GM18861 (cell line): ENCODE measurements around the gene PPFIA4.

Experiments
- ATAC-seq: cut with Tn5 transposase; IDR thresholded peaks from one replicate; pipeline ENCODE4 v1.9.1; 2021; ENCODE audit not compliant: unreplicated experiment

PPFIA4 gene

DNA sequence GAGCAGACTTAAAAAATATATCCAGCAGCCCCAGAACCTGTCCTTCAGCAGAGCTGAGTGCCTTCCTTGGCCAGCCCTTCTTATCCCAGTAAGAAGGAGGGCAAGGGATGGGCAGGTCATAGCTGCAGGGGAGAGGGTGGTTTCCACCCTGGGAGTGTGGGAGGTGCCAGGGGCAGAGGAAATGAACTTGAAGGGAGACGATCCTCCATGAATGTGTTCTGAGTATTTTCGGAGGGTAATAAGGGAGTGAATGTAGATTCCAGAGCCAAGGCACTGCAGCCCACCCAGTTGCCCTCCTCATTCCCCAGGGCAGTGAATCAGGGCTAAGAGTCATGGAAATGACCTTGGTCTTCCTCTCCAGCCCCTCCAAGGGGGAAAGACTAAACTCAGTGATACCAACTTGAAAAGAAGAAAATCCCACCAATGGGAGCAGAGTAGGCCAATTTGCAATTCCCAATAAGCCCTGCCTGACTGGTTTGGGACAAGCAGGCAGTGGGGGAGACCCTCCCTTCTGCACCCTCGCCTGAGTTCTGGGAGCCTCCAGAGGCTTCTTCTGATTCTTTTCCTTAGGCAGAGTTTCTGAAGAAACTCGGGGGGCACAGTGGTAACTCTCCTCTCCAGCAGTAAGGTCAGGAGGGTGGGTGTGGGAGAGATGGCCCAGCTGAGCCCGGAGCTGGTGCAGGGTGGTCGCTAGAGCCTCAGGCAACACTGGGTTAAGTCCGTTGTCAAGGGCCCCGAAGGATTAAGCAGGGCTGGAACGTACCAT, 55.4 kb downstream of the PPFIA4 start:
- no peak for ATAC-seq

DNA sequence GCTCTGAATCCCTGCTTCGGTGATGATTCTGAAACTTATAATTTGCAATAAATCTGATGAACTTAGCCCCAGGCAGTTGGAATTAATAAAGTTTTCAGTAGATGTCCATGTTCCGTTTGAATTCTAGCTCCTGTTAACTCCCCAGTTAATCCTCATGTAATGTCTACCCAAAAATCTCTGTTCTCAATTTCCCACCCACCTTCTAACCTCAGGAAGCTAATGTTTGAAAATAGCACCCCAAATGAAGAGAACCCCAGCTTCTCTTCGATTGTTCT, 55.9 kb downstream of the PPFIA4 start:
- no peak for ATAC-seq

DNA sequence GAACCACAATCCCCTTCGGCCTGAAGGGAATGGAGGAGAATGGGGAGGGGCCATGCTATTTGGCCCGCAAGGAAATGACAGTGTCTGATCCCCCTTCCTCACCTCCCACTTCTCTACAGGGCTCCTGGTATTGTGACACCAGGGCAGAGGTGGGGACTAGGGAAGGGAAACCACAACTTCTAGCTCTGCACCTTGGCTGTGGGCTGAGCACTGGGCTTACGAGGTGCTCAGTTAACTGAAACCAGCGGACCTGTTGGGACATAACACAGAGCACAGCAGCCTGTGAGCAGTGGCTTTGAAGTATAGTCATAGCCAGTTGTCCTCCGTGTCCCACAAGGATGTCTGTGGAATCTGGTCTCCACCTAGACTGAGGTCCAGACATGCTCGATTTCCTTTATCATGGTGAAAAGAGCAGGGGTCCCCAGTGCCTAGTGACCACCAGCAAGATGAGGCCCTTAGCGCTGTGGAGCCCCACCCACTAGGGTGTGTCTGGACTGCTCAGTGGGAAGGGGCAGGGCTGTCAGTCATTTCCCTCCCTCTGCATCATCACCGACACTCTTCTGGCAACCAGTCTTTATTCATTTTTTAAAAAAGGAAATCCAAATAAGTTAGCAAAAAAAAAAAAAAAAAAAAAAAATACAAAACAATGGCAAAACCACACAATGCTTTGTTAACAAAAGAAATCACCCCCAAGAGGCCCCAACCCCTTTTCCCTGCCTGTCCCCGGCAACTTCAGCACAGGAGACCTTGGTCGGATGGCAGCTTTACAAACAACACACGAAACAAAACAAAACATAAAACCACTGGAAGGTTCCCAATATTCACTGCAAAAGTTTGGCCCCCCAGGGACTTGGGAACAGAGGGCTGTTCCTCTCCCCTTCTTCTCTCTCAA, 56.5 kb downstream of the PPFIA4 start:
- ATAC-seq: no peak

DNA sequence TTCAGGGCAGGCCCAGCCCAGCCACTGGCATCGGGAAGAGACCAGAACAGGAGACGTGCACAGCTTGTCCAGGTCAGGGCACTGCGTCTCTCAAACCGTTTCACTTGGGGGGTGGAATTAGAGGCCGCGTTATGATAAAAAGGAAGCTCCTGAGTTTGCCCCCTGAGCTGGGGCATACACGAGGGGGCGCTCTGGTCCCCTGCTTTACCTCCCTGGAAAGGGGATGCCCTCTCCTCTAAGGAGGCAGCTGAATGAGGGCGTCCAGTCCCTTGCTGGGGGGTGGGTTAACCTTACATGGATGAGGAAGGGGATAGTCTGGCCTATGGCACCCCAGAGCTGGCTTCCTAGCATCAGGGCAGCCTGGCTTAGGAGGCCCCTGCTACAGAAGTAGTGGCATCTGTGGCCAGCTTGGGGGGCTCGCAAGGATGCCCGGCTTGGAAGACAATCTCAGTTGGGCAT, 57.2 kb downstream of the PPFIA4 start:
- no peak for ATAC-seq

DNA sequence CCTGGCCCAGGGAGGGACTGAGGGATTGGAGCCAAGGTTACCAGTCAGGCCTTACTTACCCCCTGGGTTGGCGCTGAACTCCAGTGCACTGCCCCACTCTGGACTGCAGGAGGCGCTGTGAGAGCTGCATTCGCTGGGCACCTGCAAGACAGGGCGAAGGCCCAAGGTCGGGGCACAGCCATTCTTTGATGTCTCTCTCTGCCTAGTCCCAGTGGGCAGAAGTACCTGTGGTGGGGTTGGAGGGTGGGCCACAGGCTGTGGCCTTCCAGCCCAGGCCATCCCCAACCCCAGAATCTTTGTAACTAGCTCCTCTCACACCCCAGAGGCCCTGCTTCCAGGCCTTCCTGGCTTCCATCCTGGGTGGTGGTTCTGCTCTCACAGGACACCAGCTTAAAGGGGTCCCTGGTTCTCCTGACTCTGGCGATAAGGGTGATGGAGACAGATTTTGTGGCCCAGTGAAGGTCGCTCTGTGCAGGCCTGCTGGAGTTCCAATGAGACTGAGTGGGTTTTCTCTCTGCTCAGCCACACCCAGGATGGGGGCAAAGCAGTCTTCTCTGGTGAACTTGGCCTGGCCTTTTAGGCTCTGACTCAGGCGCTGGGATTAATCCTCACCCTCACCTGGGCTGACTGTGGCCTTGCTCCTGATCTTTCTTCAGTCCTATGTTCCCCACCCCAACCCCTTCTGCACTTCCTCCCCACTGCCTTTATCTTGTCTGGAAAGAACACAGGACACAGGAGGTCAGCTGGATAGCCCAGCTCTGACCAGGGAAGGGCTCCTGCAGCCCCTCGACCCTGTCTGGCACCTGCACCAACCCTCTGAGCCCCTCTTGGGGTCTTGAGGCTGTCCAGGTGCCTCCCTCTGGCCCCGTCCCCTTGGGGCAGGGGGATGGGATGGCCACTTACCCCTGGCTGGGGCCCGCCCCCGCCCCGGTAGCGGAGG, 58.6 kb downstream of the PPFIA4 start:
- ATAC-seq: no peak

DNA sequence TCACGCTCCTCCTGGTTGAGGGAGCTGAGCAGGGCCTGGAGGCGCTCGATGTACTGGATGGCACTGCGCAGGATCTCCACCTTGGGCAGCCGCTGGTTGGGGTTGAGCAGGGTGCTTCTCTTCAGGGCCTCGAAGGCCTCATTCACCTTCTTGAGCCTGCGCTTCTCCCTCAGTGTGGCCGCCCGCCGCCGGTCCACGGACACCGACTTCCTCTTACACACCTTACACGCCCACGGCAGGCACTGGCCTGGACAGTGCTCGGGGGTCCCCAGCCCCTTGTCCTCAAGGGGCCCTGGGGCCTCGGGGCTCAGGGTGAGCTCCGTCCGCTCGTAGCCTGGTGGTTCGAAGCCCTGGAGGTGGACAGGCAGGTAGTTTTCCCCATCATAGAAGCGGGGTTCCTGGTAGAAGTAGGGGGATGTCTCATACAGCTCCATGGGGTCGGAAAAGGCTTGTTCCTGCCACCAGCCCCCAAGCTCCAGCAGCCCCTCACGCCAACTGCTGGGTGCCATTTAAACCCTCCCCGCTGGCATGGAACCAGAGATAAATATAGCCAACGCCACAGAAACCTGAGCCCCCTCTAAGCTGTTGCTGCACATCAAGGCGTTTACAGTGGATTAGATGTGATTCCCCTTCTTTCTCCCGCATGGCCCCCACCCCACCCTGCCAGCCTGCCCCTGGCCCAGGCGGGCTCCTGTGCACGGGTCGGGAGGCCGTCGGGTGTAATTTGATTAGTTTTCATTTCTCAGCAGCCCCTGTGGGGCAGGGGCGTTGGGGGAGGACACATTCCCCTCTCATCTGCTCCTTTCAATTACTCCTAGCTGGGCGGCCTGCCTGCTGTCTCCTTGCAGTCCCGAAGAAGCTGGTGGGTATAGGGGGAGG, 59.5 kb downstream of the PPFIA4 start, which contains the start of gene MYOG:
Gene MYOG (minus strand): TSS at position 485 of the 879 bp plus-strand sequence. CDS start 51 bp downstream, at position 434.
- no peak for ATAC-seq

DNA sequence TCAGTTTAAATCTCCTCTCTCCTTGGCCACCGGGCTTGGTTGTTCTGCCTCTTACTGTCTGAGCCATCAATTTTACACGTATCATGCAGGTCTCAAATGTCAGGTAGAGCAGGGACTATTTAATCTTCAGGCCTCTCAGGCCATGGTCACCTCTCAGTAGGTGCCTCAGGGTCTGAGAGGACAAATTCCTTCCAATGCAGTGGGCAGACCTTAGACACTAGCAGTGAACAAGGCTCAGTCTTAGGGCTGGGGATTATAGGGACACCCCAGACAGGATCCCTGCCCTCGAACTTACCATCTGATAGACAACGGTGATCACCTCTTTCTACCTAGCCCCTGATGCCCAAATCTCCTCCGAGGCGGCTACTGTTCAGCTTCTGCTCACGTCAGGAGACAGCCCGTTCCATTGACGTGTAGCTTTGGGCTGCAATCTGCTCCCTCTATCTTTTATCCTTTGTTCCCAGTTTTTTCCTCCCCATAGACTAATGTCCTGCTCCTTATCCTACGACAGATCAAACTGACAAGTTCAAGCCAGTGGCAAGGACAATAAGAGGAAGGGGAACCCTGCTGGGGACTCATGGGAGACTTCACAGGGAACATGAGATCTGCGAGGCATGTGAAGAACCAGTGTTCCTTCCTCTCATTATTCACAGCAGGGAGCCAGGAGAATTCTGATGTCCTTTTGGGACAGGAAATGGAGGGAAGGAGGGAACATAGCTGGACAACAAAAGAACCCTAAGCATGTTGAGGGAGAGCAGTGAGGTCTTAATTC, 60.9 kb downstream of the PPFIA4 start:
- no peak for ATAC-seq

DNA sequence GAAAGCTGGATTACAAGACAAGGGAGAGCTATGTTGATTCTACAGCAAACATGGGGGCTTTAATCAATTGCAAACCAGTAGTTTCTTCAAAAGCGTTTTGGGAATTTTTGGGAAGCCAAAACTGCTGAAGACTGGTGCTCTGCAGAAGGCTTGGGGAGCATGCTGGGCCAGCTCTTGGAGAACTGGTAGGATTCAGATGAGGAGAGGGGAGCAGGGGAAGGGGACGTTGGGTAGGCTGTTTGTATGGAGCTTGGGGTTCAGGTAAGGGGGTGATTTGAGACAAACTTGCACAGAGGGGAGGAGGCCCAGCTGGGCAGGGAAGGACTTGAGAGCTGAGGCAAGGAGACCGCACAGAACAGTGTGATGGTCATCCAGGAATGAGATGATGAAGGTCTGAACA, 62.1 kb downstream of the PPFIA4 start:
- ATAC-seq: no peak

DNA sequence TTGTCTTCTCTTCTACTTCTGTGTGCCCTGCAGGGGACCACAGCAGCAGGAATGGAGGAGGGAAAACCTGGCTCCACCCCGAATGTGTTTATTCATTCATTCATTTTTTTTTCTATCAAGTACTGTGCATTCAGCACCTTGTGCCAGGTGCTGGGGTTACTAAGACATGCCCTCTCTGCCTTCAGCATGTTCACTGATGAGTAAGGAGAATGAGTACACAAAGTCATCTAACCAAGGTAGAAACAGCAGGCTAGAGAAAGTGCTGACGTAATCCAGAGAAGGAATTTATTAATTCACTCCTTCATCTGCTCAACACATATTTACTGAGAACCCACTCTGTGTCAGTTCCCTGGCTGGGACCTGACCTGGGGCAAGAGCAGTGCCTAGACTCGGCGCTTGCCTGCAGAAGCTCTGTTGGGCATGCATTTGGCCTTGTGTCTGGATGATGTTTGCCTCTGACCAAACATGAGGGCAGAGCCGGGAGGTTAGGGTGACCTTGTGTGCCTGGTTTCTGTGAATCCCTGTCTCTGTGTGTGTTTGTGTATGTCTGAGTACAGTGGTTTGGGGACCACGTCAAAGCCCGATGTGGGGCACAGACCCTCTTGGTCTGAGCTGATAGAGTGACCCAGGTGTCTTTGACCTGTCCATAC, 62.8 kb downstream of the PPFIA4 start:
- ATAC-seq: no peak

DNA sequence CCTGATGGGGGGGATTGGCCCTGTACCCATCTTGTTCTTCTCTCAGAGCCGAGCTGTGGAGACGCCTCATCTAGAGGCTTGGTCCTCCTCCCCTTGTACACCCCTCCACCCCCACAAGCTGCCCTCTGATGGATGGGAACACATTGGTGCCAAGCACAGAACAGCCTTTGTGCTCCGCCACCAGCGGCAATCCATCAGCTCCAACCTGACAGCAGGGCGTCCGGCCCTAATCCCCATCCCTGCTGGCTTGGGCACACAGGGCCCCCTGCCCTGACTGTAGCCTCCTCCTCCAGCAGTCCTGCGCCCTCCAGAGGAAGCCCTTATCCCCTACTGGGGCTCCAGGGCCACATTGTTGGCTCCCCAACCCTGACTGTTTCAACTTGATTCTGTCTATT, 63.4 kb downstream of the PPFIA4 start:
- no peak for ATAC-seq

DNA sequence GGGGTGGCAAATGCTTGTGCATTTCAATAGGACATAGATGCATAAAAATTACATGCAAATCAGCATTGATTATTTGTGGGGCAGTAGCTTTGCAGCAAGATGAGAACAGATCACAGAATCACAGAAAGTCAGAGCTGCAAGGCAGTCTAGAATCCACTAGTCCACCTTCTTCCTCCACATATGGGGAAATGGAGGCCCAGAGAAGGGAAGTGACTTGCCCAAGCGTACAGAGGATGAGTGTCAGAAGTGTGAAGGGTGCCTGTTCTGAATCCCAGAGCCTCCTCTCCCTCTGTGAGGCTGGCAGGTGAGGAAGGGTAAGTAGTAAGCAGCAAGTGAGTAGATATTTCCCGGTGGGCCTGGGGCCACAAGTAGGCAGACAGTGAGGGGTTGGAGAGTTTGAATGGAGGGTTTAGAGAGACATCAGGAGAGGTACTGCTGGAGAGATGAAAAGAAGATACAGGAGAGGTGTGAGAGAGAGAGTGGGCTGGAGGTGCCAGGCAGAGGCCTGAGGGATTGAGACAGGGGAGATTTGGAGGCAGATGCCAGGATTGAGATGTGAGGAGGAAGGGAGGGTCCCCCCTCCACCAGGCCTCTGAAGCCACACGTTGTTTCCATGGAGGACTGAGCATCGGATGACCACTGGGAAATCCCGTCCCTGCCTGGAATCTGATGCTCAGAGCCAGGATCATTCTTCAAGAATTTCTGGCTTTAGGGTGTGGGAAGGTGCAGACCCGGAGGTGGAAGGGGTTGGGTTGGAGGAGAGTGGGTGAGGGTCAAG, 64.3 kb downstream of the PPFIA4 start:
- ATAC-seq: no peak

DNA sequence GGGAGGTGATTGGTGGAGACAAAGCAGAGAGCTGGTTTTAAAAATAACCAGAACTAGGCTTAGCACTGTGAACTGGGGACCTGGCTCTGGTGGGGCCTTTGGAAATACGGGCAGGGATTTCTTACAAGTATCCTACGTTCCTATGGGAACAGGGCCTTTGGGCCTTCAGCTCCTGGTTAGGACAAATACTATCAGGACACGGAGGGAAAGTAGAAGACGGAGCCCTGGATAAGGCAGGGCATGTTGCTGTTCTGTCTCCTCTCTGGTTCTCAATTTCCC, 64.8 kb downstream of the PPFIA4 start:
- no peak for ATAC-seq

DNA sequence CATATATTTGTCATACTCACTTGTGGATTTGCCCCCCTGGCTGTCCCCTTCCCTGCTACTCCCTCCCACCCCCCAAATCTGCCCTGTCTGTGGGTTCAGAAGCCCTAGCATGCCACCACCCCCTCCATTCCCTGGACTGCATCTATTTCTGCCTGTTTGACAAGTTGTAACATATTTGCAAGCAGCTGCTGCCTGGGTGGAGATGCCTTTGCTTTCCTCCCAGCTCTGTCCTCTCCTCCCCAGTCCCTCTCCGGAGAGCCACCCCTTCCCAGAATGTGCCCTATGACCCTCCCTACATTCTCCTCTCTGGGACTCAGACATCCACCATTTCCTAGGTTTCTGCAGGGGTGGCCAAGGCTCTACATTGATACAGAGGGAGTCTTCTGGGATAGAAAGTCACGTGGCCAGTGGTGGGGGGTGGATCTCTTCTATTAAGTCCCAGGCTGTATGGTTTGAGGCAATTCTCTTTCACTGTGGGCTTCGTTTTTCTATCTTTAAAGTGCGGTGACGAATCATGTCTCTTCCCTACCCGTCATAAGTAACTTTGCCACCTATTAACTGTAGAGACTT, 65.6 kb downstream of the PPFIA4 start:
- ATAC-seq: no peak

DNA sequence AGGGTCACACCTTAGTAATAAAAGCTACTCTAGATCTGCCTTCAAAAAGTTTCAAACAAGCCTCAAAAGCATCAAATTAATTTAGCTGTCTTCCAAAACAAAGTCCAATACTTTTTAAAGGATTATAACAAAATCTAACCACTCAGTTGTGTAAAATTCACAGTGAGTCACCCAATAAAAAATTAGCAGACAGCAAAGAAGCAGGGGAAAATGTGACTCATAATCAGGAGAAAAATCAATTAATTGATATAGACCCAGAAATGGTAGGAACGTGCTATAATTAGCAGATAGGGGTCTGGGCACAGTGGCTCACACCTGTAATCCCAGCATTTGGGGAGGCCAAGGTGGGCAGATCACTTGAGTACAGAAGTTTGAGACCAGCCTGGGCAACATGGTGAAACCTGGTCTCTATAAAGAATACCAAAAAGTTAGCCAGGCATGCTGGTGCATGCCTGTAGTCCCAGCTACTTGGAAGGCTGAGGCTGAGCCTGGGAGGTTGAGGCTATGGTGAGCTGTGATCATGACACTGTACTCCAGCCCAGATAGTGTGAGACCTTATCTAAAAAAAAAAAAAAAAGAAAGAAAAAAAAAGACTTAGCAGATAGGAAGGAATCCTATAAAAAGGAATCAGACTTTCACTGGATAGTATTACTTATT, 67.6 kb downstream of the PPFIA4 start:
- no peak for ATAC-seq

DNA sequence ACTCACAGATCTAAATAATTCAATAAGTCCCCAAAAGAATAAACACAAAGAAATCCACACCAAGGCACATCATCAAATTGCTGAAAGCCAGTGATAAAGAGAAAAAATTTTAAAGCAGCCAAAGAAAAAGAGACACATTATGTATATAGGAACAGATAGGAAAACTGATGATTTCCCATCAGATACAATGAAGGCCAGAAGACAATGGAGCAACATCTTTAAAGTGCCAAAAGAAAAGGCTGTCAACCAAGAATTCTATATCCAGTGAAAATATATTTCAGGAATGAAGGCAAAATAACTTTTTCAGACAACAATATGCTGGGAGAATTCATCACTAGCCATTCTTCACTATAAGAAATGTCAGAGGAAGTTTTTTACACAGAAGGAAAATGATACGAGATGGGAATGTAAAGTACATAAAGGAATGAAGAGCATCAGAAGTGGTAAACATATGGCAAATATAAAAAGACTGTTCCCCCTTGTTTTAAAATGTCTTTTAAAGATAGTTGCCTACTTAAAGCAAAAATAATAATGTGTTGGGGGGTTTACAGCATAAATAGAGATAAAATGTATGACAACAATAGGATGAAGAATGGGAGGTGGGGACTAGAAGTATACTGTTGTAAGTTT, 68.9 kb downstream of the PPFIA4 start:
- ATAC-seq: no peak

DNA sequence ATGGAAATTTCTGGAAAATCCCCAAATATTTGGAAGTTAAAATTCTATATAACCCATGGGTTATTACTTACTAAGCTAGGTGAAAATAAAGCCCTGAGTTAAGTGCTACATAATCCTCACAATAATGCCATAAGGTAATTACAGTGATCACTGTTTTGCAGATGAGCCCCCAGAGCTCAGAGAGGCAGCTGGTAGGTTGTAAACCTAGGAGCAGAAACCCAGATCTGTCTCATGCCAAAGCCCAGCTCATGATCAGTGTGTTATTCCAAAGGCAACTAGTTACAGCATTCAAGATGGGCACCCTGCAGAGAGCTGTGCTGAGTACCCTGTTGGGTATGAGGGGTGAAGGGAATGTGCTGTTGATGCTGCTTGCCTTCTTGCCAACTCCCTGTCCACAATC, 70.3 kb downstream of the PPFIA4 start:
- ATAC-seq: no peak

DNA sequence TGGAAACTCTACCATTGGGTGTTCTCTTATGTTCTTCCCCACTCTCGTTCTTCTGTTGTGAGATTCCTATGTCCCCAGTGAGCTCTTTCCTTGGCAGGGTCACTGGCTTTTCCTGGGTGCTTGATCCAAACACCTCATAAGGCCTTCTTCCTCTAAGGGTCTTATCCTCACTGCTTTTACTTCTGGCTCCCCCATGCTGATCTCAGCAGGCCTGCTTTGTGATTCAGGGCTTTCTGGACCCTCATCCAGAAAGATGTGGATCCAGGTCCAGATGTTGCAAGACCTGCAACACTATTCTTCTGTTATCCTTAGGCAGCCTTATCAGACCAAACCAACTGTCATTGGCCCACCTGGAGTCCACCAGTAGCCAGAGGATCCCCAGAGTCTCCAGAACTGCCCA, 70.7 kb downstream of the PPFIA4 start:
- ATAC-seq: no peak
